GM23338 (cell line): ENCODE data around the gene TSPAN4. TPM values are rescaled to one million over a fixed set of nuclear protein-coding genes. Genes with fewer than 3 reads are reported as not detected.

ENCODE experiments used
- ATAC-seq: fragments of 200-7000 bp; cut with Tn5 transposase; 3 replicates; pipeline ENCODE4 v1.9.1; 2020
- DNase-seq: peaks from one replicate; pipeline ENCODE4 v3.0.0-alpha.2; 2015; ENCODE audit warnings: low spot score
- H2AFZ ChIP-seq: fragments of 200-600 bp; sonication (generic); 2 replicates; pipeline ENCODE4 v1.8.0; 2016; ENCODE audit warnings: antibody characterized with exemption, mild to moderate bottlenecking, moderate library complexity
- H3F3A ChIP-seq: fragments of 200-600 bp; sonication (generic); replicated peaks from 2 replicates; pipeline ENCODE4 v1.8.0; 2017; ENCODE audit warnings: antibody characterized with exemption, mixed run types, low read depth
- H3K27ac ChIP-seq: fragments of 200-600 bp; sonication (generic); 2 replicates; pipeline ENCODE4 v1.6.1; 2016; ENCODE audit warnings: low read depth
- H3K27me3 ChIP-seq: fragments of 200-600 bp; sonication (generic); 2 replicates; pipeline ENCODE4 v1.8.0; 2016; ENCODE audit warnings: mild to moderate bottlenecking, mixed run types, moderate library complexity; ENCODE audit not compliant: insufficient read depth
- H3K36me3 ChIP-seq: fragments of 200-600 bp; sonication (generic); 2 replicates; pipeline ENCODE4 v1.8.0; 2016; ENCODE audit warnings: mild to moderate bottlenecking; ENCODE audit not compliant: insufficient read depth
- H3K4me1 ChIP-seq: fragments of 200-600 bp; sonication (generic); 2 replicates; pipeline ENCODE4 v1.8.0; 2016; ENCODE audit warnings: mild to moderate bottlenecking, moderate library complexity; ENCODE audit not compliant: insufficient read depth
- H3K4me2 ChIP-seq: fragments of 200-600 bp; sonication (generic); 2 replicates; pipeline ENCODE4 v1.7.1; 2017; ENCODE audit warnings: mixed run types
- H3K4me3 ChIP-seq: fragments of 200-600 bp; sonication (generic); 2 replicates; pipeline ENCODE4 v1.6.1; 2016; ENCODE audit warnings: mixed run types
- H3K79me2 ChIP-seq: fragments of 200-600 bp; sonication (generic); replicated peaks from 2 replicates; pipeline ENCODE4 v1.8.0; 2017; ENCODE audit warnings: mild to moderate bottlenecking; ENCODE audit not compliant: insufficient read depth
- H3K9me2 ChIP-seq: fragments of 200-600 bp; sonication (generic); 2 replicates; pipeline ENCODE4 v1.8.0; 2017; ENCODE audit not compliant: insufficient read depth
- H4K20me1 ChIP-seq: fragments of 200-600 bp; sonication (generic); replicated peaks from 2 replicates; pipeline ENCODE4 v1.8.0; 2017; ENCODE audit warnings: mild to moderate bottlenecking; ENCODE audit not compliant: insufficient read depth
- H3K27ac Mint-ChIP-seq: 2 replicates; pipeline ENCODE4 v1.8.0; 2020; ENCODE audit warnings: inconsistent platforms, mild to moderate bottlenecking, moderate library complexity, mixed read lengths
- H3K27me3 Mint-ChIP-seq: 3 replicates; pipeline ENCODE4 v1.8.0; 2022; ENCODE audit warnings: low read depth, mild to moderate bottlenecking, moderate library complexity, mixed read lengths, inconsistent platforms; ENCODE audit not compliant: insufficient read depth, poor library complexity
- H3K36me3 Mint-ChIP-seq: 3 replicates; pipeline ENCODE4 v1.8.0; 2021; ENCODE audit warnings: low read depth, mild to moderate bottlenecking, inconsistent platforms, moderate library complexity, mixed read lengths
- H3K4me1 Mint-ChIP-seq: 3 replicates; pipeline ENCODE4 v1.8.0; 2020; ENCODE audit warnings: mild to moderate bottlenecking, inconsistent platforms, mixed read lengths
- H3K4me3 Mint-ChIP-seq: 3 replicates; pipeline ENCODE4 v1.8.0; 2021; ENCODE audit warnings: moderate library complexity, mild to moderate bottlenecking, inconsistent platforms, mixed read lengths
- H3K9me3 Mint-ChIP-seq: 3 replicates; pipeline ENCODE4 v1.8.0; 2020; ENCODE audit warnings: moderate library complexity, mild to moderate bottlenecking, inconsistent platforms, mixed read lengths
- CREB1 ChIP-seq: fragments of 250-450 bp; sonication (Bioruptor Pico); IDR thresholded peaks from 2 replicates; pipeline ENCODE4 v1.5.0; 2020; ENCODE audit warnings: low read depth, mild to moderate bottlenecking, moderate library complexity
- CTCF ChIP-seq, 2 experiments: fragments of 200-600 bp in 1 of 2; sonication (generic) in 1 of 2; conservative IDR thresholded peaks; 2 replicates each; pipeline versions ENCODE4 v1.5.1 to v1.6.1; 2016 to 2017; ENCODE audit warnings: antibody characterized with exemption in 2 of 2, low read depth in 2 of 2, mild to moderate bottlenecking in 2 of 2, moderate library complexity in 1 of 2
- ETS1 ChIP-seq: IDR thresholded peaks from 2 replicates; pipeline ENCODE4 v1.6.1; 2016; ENCODE audit warnings: antibody characterized with exemption
- EZH2 ChIP-seq: fragments of 200-600 bp; sonication (generic); IDR thresholded peaks from one replicate; pipeline ENCODE4 v1.8.0; 2017; ENCODE audit warnings: antibody characterized with exemption, mild to moderate bottlenecking, low read depth; ENCODE audit not compliant: unreplicated experiment
- EZH2phosphoT487 ChIP-seq: fragments of 200-600 bp; sonication (generic); IDR thresholded peaks from one replicate; pipeline ENCODE4 v1.8.1; 2018; ENCODE audit warnings: antibody characterized with exemption; ENCODE audit not compliant: unreplicated experiment
- NANOG ChIP-seq: IDR thresholded peaks from 2 replicates; pipeline ENCODE4 v1.6.1; 2016; ENCODE audit warnings: antibody characterized with exemption, borderline replicate concordance
- POLR2AphosphoS5 ChIP-seq: IDR thresholded peaks from 2 replicates; pipeline ENCODE4 v1.6.1; 2016; ENCODE audit warnings: antibody characterized with exemption, low read depth
- REST ChIP-seq: IDR thresholded peaks from one replicate; pipeline ENCODE4 v1.6.1; 2018; ENCODE audit warnings: antibody characterized with exemption; ENCODE audit not compliant: unreplicated experiment
- STAT1 ChIP-seq: IDR thresholded peaks from one replicate; pipeline ENCODE4 v1.6.1; 2016; ENCODE audit warnings: antibody characterized with exemption; ENCODE audit not compliant: unreplicated experiment
- ZNF114 ChIP-seq: fragments of 250-450 bp; sonication (Bioruptor Pico); IDR thresholded peaks from 2 replicates; pipeline ENCODE4 v1.5.0; 2020; ENCODE audit warnings: mild to moderate bottlenecking, moderate library complexity
- ZNF331 ChIP-seq: fragments of 250-450 bp; sonication (Bioruptor Pico); IDR thresholded peaks from 2 replicates; pipeline ENCODE4 v1.5.0; 2020; ENCODE audit warnings: low read depth, mild to moderate bottlenecking, moderate library complexity
- polyA plus RNA-seq: library from polyadenylated mRNA; unstranded; fragments of >200 nt; fragmentation: Nextera tagmentation; extraction: Ambion mirVana; gene quantifications from 2 replicates; pipeline ENCODE4 v1.2.1, GENCODE V29; 2016
- total RNA-seq: library from RNA; depleted of rRNA; stranded (reverse); fragments of >200 nt; shearing (Covaris generic); gene quantifications from 2 replicates; pipeline ENCODE4 v1.2.3, GENCODE V29; 2014

The TSPAN4 gene
- total and polyA plus RNA-seq, 2 experiments from 2014 or later, result 76.8 to 150 TPM

GRCh38 chr11:875769-876301, 33.2 kb downstream of the TSPAN4 start:
- no peak overlapping the region for H3K4me3 ChIP-seq
- Mint-ChIP-seq H3K4me3 (no peak overlapping the region), H3K9me3 (no peaks in the 10 kb centered on the region), H3K27ac (no peak overlapping the region), H3K4me1 (no peaks in the 10 kb centered on the region; the same call in 1 of the 3 replicates), H3K36me3 (peaks cover 31% of the 10 kb centered on the region), H3K27me3 (peaks cover 25% of the 10 kb centered on the region)
- no peak overlapping the region for H3K27ac ChIP-seq
- H3K79me2 ChIP-seq, result no peaks in the 10 kb centered on the region
- H3K4me2 ChIP-seq, result no peak overlapping the region
- H3K4me1 ChIP-seq, result no peaks in the 10 kb centered on the region
- TF ChIP-seq NANOG (no peak), CTCF (conservative IDR thresholded peaks at IDR 0.05; ENCODE audit: low read depth in 2 of 2) (no peak), POLR2AphosphoS5 (no peak)
- peaks cover 15% of the 10 kb centered on the region; the same call in 1 of the 2 replicates for H3F3A ChIP-seq
- H2AFZ ChIP-seq, result no peak overlapping the region
- ATAC-seq (no peak), DNase-seq (no peak)
- H3K27me3 ChIP-seq, result no peaks in the 10 kb centered on the region
- peaks cover 4% of the 10 kb centered on the region; the same call in 1 of the 2 replicates for H3K36me3 ChIP-seq
- peaks cover 15% of the 10 kb centered on the region for H4K20me1 ChIP-seq
- no peaks in the 10 kb centered on the region for H3K9me2 ChIP-seq

GRCh38 chr11:876545-876944, 33.9 kb downstream of the TSPAN4 start:
- peaks cover 4% of the 10 kb centered on the region; the same call in 1 of the 2 replicates for H3K36me3 ChIP-seq
- TF ChIP-seq CREB1 (CRISPR knock-in tag) (no peak), REST (no peak), EZH2phosphoT487 (no peak), STAT1 (no peak), EZH2 (no peak), ETS1 (no peak), ZNF114 (no peak), NANOG (no peak), CTCF (conservative IDR thresholded peaks at IDR 0.05; ENCODE audit: low read depth in 2 of 2) (no peak), ZNF331 (CRISPR knock-in tag) (no peak)

More at GRCh38 chr11:876545-876944, 33.9 kb downstream of the TSPAN4 start:
- Mint-ChIP-seq H3K36me3 (peaks cover 35% of the 10 kb centered on the region), H3K27me3 (peaks cover 21% of the 10 kb centered on the region), H3K4me3 (no peak overlapping the region), H3K9me3 (no peaks in the 10 kb centered on the region), H3K4me1 (no peaks in the 10 kb centered on the region; the same call in 1 of the 3 replicates), H3K27ac (no peak overlapping the region)
- Histone ChIP-seq H2AFZ (no peak overlapping the region), H3K9me2 (no peaks in the 10 kb centered on the region), H3K4me2 (no peak overlapping the region), H3K27ac (no peak overlapping the region), H3K27me3 (no peaks in the 10 kb centered on the region), H3K4me1 (no peaks in the 10 kb centered on the region), H3K79me2 (no peaks in the 10 kb centered on the region), H4K20me1 (peaks cover 17% of the 10 kb centered on the region), H3K4me3 (no peak overlapping the region), H3F3A (peaks cover 15% of the 10 kb centered on the region; the same call in 1 of the 2 replicates)
- ATAC-seq (no peak), DNase-seq (no peak)
